ENCODE measurements around the gene SNX10. TPM values are rescaled to one million over a fixed set of nuclear protein-coding genes. Genes with fewer than 3 reads are reported as not detected.

The SNX10 gene
- total and polyA plus RNA-seq, 7 donors: 1.7 to 8.2 (median 4.9) TPM

GRCh38 chr7:26397796-26398426, 106.2 kb downstream of the SNX10 start:
- no peaks in the 10 kb centered on the region for H3K9me3 ChIP-seq
- WGBS, 2 donors: 3 to 4% methylated on average over 38 of the region's 38 CpGs
- H3K27ac ChIP-seq: peak overlapping the region; percentile 69 to 76 (median 72)
- no peaks in the 10 kb centered on the region for H3K27me3 ChIP-seq
- no peak for DNase-seq
- TF ChIP-seq POLR2A (IDR thresholded peaks at IDR 0.05) (no peak), POLR2AphosphoS5 (IDR thresholded peaks at IDR 0.05) (peak in 2 of 4 donors; percentile 8 to 25)
- intact Hi-C loops (cut with DNase I): no loop called here
- H3K4me1 ChIP-seq: peaks cover 0 to 17% (median 13%) of the 10 kb centered on the region in 4 donors
- H3K36me3 ChIP-seq: no peaks in the 10 kb centered on the region
- H3K4me3 ChIP-seq: peak overlapping the region; percentile 32 to 68 (median 59)

- WGBS, 2 donors: 0 to 1% methylated on average over 36 of the region's 36 CpGs
Measured at GRCh38 chr7:26398427-26398755, 106.7 kb downstream of the SNX10 start.

GRCh38 chr7:26398756-26399509, 107.3 kb downstream of the SNX10 start:
- DNase-seq: peak; percentile 69
- H3K4me3 ChIP-seq: peak overlapping the region; percentile 32 to 68 (median 59)
- intact Hi-C loops (cut with DNase I): no loop called here
- H3K27me3 ChIP-seq: no peaks in the 10 kb centered on the region
- no peak for TF ChIP-seq EP300 (IDR thresholded peaks at IDR 0.05)
- no peak for TF ChIP-seq POLR2AphosphoS5 (IDR thresholded peaks at IDR 0.05)
- TF ChIP-seq CTCF (IDR thresholded peaks at IDR 0.05): no peak
- no peak for TF ChIP-seq POLR2A (IDR thresholded peaks at IDR 0.05)
- 0 to 1% methylated on average over 52 of the region's 52 CpGs for WGBS, 2 donors
- peak overlapping the region; percentile 69 to 76 (median 72) for H3K27ac ChIP-seq
- H3K9me3 ChIP-seq: no peaks in the 10 kb centered on the region
- no peaks in the 10 kb centered on the region for H3K36me3 ChIP-seq
- peaks cover 0 to 17% (median 13%) of the 10 kb centered on the region in 4 donors for H3K4me1 ChIP-seq

More at GRCh38 chr7:26398427-26398755, 106.7 kb downstream of the SNX10 start:
- TF ChIP-seq EP300 (IDR thresholded peaks at IDR 0.05) (no peak), POLR2A (IDR thresholded peaks at IDR 0.05) (no peak), POLR2AphosphoS5 (IDR thresholded peaks at IDR 0.05) (peak in 1 of 4 donors; percentile 0), CTCF (IDR thresholded peaks at IDR 0.05) (no peak)
- DNase-seq: peak; percentile 76
- peaks cover 0 to 17% (median 13%) of the 10 kb centered on the region in 4 donors for H3K4me1 ChIP-seq
- H3K27ac ChIP-seq: peak overlapping the region; percentile 69 to 76 (median 72)
- no peaks in the 10 kb centered on the region for H3K27me3 ChIP-seq
- H3K9me3 ChIP-seq: no peaks in the 10 kb centered on the region
- intact Hi-C loops (cut with DNase I): no loop called here
- peak overlapping the region; percentile 32 to 68 (median 59) for H3K4me3 ChIP-seq
- no peaks in the 10 kb centered on the region for H3K36me3 ChIP-seq

- TF ChIP-seq POLR2AphosphoS5 (IDR thresholded peaks at IDR 0.05) (no peak), EP300 (IDR thresholded peaks at IDR 0.05) (no peak)
- H3K4me3 ChIP-seq: peak overlapping the region in 1 of 4 donors; percentile 68
- H3K27me3 ChIP-seq: no peaks in the 10 kb centered on the region
- DNase-seq: no peak
- H3K27ac ChIP-seq: no peak overlapping the region
- no peaks in the 10 kb centered on the region for H3K9me3 ChIP-seq
- no peaks in the 10 kb centered on the region for H3K36me3 ChIP-seq
- intact Hi-C loops (cut with DNase I): no loop called here
- H3K4me1 ChIP-seq: peaks cover 0 to 17% (median 13%) of the 10 kb centered on the region in 4 donors
- WGBS, 2 donors: 96 to 98% methylated on average over 1 of the region's 1 CpG
Measured at GRCh38 chr7:26399736-26400135, 108.1 kb downstream of the SNX10 start.

GRCh38 chr7:26403640-26404039, 112.0 kb downstream of the SNX10 start:
- intact Hi-C loops (cut with DNase I): no loop called here
- TF ChIP-seq POLR2A (IDR thresholded peaks at IDR 0.05) (no peak), CTCF (IDR thresholded peaks at IDR 0.05) (no peak), EP300 (IDR thresholded peaks at IDR 0.05) (no peak), POLR2AphosphoS5 (IDR thresholded peaks at IDR 0.05) (no peak)
- Histone ChIP-seq H3K4me3 (no peak overlapping the region), H3K27ac (no peak overlapping the region), H3K27me3 (no peaks in the 10 kb centered on the region), H3K9me3 (no peaks in the 10 kb centered on the region), H3K4me1 (peaks cover 0 to 10% (median 7%) of the 10 kb centered on the region in 4 donors), H3K36me3 (no peaks in the 10 kb centered on the region)
- no peak for DNase-seq
- 24 to 78% methylated on average over 3 of the region's 3 CpGs for WGBS, 2 donors
